Measurements from ENCODE around the gene BPIFB6.

BPIFB6 gene

GRCh38 chr20:33064572-33065287, 33.3 kb downstream of the BPIFB6 start:
- no peak for DNase-seq

- no peak for DNase-seq
Measured at GRCh38 chr20:33065785-33066184, 34.3 kb downstream of the BPIFB6 start.

- no peak for DNase-seq
Measured at GRCh38 chr20:33067806-33068205, 36.4 kb downstream of the BPIFB6 start.

- DNase-seq = no peak
Measured at GRCh38 chr20:33068251-33068939, 36.9 kb downstream of the BPIFB6 start.

GRCh38 chr20:33069673-33070072, 38.2 kb downstream of the BPIFB6 start:
- no peak for DNase-seq

- no peak for DNase-seq
Measured at GRCh38 chr20:33070111-33071053, 38.9 kb downstream of the BPIFB6 start.

GRCh38 chr20:33071198-33071597, 39.8 kb downstream of the BPIFB6 start:
- no peak for DNase-seq

GRCh38 chr20:33072362-33072761, 40.9 kb downstream of the BPIFB6 start:
- DNase-seq = no peak

- no peak for DNase-seq
Measured at GRCh38 chr20:33072813-33073212, 41.4 kb downstream of the BPIFB6 start.

- no peak for DNase-seq
Measured at GRCh38 chr20:33074675-33075074, 43.2 kb downstream of the BPIFB6 start.

- no peak for DNase-seq
Measured at GRCh38 chr20:33075281-33075680, 43.8 kb downstream of the BPIFB6 start.

- no peak for DNase-seq
Measured at GRCh38 chr20:33076662-33077372, 45.4 kb downstream of the BPIFB6 start.

GRCh38 chr20:33079259-33079658, 47.8 kb downstream of the BPIFB6 start, which contains the start of gene BPIFB4:
BPIFB4 (plus strand) TSS chr20:33079643; CDS start chr20:33081527, 1,884 bp downstream.
- no peak for DNase-seq

- DNase-seq = no peak
Measured at GRCh38 chr20:33081411-33082154, 50.1 kb downstream of the BPIFB6 start.

- DNase-seq = no peak
Measured at GRCh38 chr20:33082546-33082945, 51.1 kb downstream of the BPIFB6 start.

- DNase-seq = no peak
Measured at GRCh38 chr20:33083544-33084340, 52.3 kb downstream of the BPIFB6 start.

- DNase-seq = no peak
Measured at GRCh38 chr20:33084722-33085121, 53.3 kb downstream of the BPIFB6 start.

- DNase-seq = no peak
Measured at GRCh38 chr20:33086052-33086722, 54.7 kb downstream of the BPIFB6 start.

GRCh38 chr20:33091147-33091546, 59.7 kb downstream of the BPIFB6 start:
- DNase-seq = no peak

GRCh38 chr20:33091693-33092092, 60.2 kb downstream of the BPIFB6 start:
- no peak for DNase-seq
